Ovary (tissue), 9 donors: Measurements from ENCODE around the gene VEGFB. TPM values are rescaled to one million over a fixed set of nuclear protein-coding genes. Genes with fewer than 3 reads are reported as not detected.
A peak's percentile ranks its signal among the peaks of the same experiment; 100 is the strongest.

ENCODE experiments used
- DNase-seq, 5 donors: peaks; one replicate each; pipeline ENCODE4 v3.0.0-alpha.2; 2019 to 2020
- H3K27ac ChIP-seq, 2 donors: fragments of 200-600 bp; one replicate each; pipeline versions ENCODE4 v1.5.1 to v1.8.0; 2019 to 2022
- H3K27me3 ChIP-seq: fragments of 200-600 bp; one replicate; pipeline ENCODE4 v1.8.0; 2022
- H3K36me3 ChIP-seq: fragments of 200-600 bp; sonication (generic); one replicate; pipeline ENCODE4 v1.5.1; 2019
- H3K4me1 ChIP-seq: one replicate; pipeline ENCODE4 v1.8.1; 2013; ENCODE audit warnings: mild to moderate bottlenecking, moderate library complexity; ENCODE audit not compliant: insufficient read depth
- H3K4me3 ChIP-seq: fragments of 200-600 bp; sonication (generic); one replicate; pipeline ENCODE4 v1.5.1; 2017
- H3K9me3 ChIP-seq, 2 donors: fragments of 200-600 bp in 1 of 2; sonication (generic) in 1 of 2; one replicate each; pipeline versions ENCODE4 v1.5.1 to v1.8.1; 2013 to 2019; ENCODE audit warnings: mild to moderate bottlenecking in 1 of 2, moderate library complexity in 1 of 2
- CTCF ChIP-seq, 3 donors: fragments of 450-650 bp in 2 of 3; fragments of 200-600 bp in 1 of 3; IDR thresholded peaks; one replicate each; pipeline versions ENCODE4 v1.5.1 to v1.8.0; 2016 to 2022; ENCODE audit warnings: antibody characterized with exemption in 3 of 3, mild to moderate bottlenecking in 1 of 3
- EP300 ChIP-seq: sonication (generic); formaldehyde crosslinking; IDR thresholded peaks from one replicate; pipeline ENCODE4 v1.6.1; 2017; ENCODE audit warnings: antibody characterized with exemption
- POLR2A ChIP-seq: fragments of 450-650 bp; IDR thresholded peaks from one replicate; pipeline ENCODE4 v1.6.1; 2017; ENCODE audit warnings: antibody characterized with exemption, mild to moderate bottlenecking, moderate library complexity
- WGBS, 3 donors: extraction: QIAGEN DNeasy Blood & Tissue Kit in 1 of 3; methylation state at CpG; one replicate each; pipeline versions ENCODE4 v1.1.5 to v1.1.7; 2013 to 2017; 5-methylcytosine and 5-hydroxymethylcytosine counted together
- intact Hi-C, 4 donors: fragments of 100-400 bp; cut with DNase I; formaldehyde crosslinking; loops; one replicate each; pipeline versions ENCODE4 v1.11.0 to v1.15.1; 2022 to 2023
- polyA plus RNA-seq, 2 donors: library from polyadenylated mRNA; stranded (reverse); fragments of 200-250 nt in 1 of 2; fragments of 350-450 nt in 1 of 2; fragmentation: Illumina TruSeq in 1 of 2; extraction: RNeasy Lipid Tissue Mini Kit (QIAGEN cat#74804) in 1 of 2; gene quantifications; one replicate each; pipeline ENCODE4 v1.2.3, GENCODE V29; 2013 to 2014
- total RNA-seq, 7 donors: library from RNA; depleted of rRNA in 2 of 7; stranded (reverse); fragments of >200 nt in 2 of 7; fragmentation: NEBNext Ultra II Directional in 3 of 7; extraction: Animal tissue kit (Norgen Biotek cat#: 25700) in 3 of 7; gene quantifications; one replicate each; pipeline versions ENCODE4 v1.1.0 to v1.2.4, GENCODE V29; 2016 to 2023
- donor health status: DM: no; HTN: no; CAD: no; lungs with moderate emphysema.
- donor health status: DM: no; HTN: no; CAD: no.
- donor health status: Bipolar disorder and iron deficiency.
- donor health status: DM: yes; HTN: yes; CAD: no.
- donor health status: DM: no; HTN: no; CAD: no.
- donor health status: DM: yes; HTN: yes; CAD: no.

VEGFB gene
- total and polyA plus RNA-seq, 9 donors, result 27.4 to 164 (median 124) TPM

GRCh38 chr11:64268025-64268892, 33.9 kb downstream of the VEGFB start:
- Histone ChIP-seq H3K36me3 (no peaks in the 10 kb centered on the region), H3K4me1 (peaks cover 9% of the 10 kb centered on the region), H3K9me3 (no peaks in the 10 kb centered on the region), H3K4me3 (peak overlapping the region; percentile 75), H3K27ac (peak overlapping the region; percentile 13 to 90), H3K27me3 (no peaks in the 10 kb centered on the region)
- WGBS, 3 donors, result 17 to 29% (median 19%) methylated on average over 21 to 23 of the region's 23 CpGs
- intact Hi-C loops, result loop anchor here in 2 of 4 donors (10.0 kb wide), 1 partner anchor 63 kb away; the partner anchor contains the start of gene FERMT3 (in 2 of the 2)
- TF ChIP-seq CTCF (IDR thresholded peaks at IDR 0.05), result peak in 1 of 3 donors; percentile 18
- no peak for TF ChIP-seq POLR2A
- TF ChIP-seq EP300, result no peak
- DNase-seq, result peak; percentile 82 to 93 (median 90)

GRCh38 chr11:64268893-64269539, 34.6 kb downstream of the VEGFB start:
- TF ChIP-seq POLR2A (no peak), EP300 (no peak), CTCF (IDR thresholded peaks at IDR 0.05) (no peak)
- Histone ChIP-seq H3K27me3 (no peaks in the 10 kb centered on the region), H3K4me1 (peaks cover 9% of the 10 kb centered on the region), H3K36me3 (no peaks in the 10 kb centered on the region), H3K27ac (peak overlapping the region; percentile 69 to 90), H3K9me3 (no peaks in the 10 kb centered on the region), H3K4me3 (peak overlapping the region; percentile 75)
- 0% methylated on average over 28 to 34 of the region's 34 CpGs for WGBS, 3 donors
- DNase-seq, result peak in 4 of 5 donors; percentile 68 to 83 (median 75)
- intact Hi-C loops, result loop anchor here in 2 of 4 donors (10.0 kb wide), 1 partner anchor 64 kb away; the partner anchor contains the start of gene FERMT3 (in 2 of the 2)

- Histone ChIP-seq H3K4me1 (peaks cover 9% of the 10 kb centered on the region), H3K36me3 (no peaks in the 10 kb centered on the region), H3K4me3 (peak overlapping the region; percentile 79), H3K9me3 (no peaks in the 10 kb centered on the region), H3K27me3 (no peaks in the 10 kb centered on the region), H3K27ac (peak overlapping the region; percentile 69 to 90)
- TF ChIP-seq EP300, result peak; percentile 54
- peak; percentile 15 for TF ChIP-seq POLR2A
- TF ChIP-seq CTCF (IDR thresholded peaks at IDR 0.05), result peak in 1 of 3 donors; percentile 29
- intact Hi-C loops, result loop anchor here in 3 of 4 donors (1.0 to 10.0 kb wide), 3 partner anchors 15 to 65 kb away; partner anchors contain the start of genes FERMT3 (in 2 of the 3), BAD (in 1 of the 3), FKBP2 (in 1 of the 3) and GPR137 (in 1 of the 3)
- peak; percentile 97 to 99 (median 98) for DNase-seq
- WGBS, 3 donors, result 0 to 1% (median 0%) methylated on average over 15 to 58 of the region's 58 CpGs
Observed at GRCh38 chr11:64269540-64270220, 35.3 kb downstream of the VEGFB start.
